OCI-LY3 (cell line): ENCODE results near the gene BAZ2B.

ENCODE experiments used
- CTCF ChIP-seq: fragments of 200-600, 300-600 bp; sonication (generic); IDR thresholded peaks from 2 replicates; pipeline ENCODE4 v1.5.1; 2014; ENCODE audit warnings: antibody characterized with exemption, low read length, low read depth
- EZH2phosphoT487 ChIP-seq: fragments of 200-600 bp; shearing (Covaris generic); IDR thresholded peaks from 2 replicates; pipeline ENCODE4 v1.6.1; 2018; ENCODE audit warnings: antibody characterized with exemption, mixed run types, low read depth

DNA sequence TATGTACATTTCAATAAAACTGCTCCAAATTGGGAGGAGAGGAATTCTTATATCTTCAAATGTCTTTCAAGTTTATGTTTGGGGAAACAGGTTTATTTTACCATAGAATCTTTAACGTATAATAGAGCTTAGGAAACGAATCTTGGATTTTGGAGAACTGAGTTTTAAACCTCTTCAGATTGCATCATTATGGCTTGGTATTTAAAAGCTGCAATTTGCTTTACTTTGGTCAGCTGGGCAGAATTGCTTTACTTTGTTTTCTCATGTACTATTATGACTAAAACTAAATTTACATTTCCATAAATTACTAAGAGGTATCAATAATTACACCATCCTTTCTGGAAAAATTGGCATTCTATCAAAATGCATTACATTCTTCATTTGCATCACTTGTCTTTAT is 54.6 kb downstream of the BAZ2B start:
- TF ChIP-seq CTCF (no peak), EZH2phosphoT487 (no peak)
